Activated CD4-positive, alpha-beta T cell treated with anti-CD3 and anti-CD28 coated beads for 48 hours (primary cell): Measurements from ENCODE around the gene TTC32.
A peak's percentile ranks its signal among the peaks of the same experiment; 100 is the strongest.
"Not testable (repeated sequence)": the region's sequence is repeated elsewhere in the genome, so short reads cannot be mapped to it uniquely, and the experiment has no call there.

Experiments
- DNase-seq: peaks from one replicate; pipeline ENCODE4 v3.0.0-alpha.2; 2020

Gene TTC32

DNA sequence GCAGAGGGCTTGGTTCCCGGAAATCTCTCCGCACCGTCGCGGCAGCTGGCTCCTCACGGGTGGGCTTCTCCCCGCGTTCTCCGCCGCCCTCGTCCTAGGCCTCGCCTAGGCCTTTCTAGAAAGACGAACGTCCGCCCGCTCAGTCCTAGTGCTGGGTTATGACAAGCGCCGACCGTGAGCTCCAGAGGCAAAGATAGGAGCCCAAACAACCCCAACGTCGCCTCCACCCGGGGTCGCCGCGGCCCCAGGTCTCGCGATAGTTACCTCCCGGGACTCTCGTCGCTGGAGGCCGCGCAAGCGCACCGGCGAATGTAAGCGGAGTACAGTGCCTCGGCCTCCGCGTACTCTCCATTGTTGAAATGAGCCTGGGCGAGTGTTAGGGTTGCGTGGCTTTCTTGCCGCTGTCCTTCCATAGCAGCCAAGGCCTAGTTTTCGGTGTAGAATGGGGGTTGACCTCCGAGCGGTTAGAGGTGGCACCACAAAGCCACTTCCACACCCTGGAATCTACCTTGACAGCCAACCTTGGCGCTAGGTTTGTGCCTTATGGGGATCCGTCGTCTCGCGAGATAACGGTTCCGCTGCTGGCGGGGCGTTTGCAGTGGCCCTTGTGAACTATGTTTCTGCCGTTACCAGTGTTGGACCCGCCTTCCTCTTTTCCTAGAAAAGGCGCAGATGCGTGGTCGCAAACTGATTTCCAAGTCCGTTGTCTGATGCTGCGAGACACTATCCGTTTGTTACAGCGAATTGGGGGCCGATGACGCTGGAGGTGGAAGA is at the start of gene TTC32:
Gene TTC32 (minus strand): TSS at position 542 of the 774 bp plus-strand sequence. CDS start 129 bp downstream, at position 413.
- peak; percentile 93 for DNase-seq

DNA sequence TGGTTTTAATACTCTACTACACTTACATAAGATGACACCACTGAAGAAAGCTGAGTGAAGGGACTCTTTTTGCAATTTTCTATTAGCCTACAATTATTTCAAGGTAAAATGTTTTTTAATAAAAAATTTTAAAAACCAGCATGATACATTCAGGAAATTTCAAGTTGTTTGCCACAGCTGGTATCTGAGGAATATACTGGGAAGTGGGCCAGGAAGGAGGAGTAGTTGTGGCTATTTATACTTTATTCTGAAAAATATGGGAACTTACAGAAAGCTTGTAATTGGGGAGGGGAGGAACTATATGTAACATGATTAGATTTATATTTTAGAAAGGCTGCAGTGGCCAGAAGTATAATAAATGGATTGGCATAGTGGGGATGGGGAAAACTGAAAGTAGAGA is 47.3 kb upstream of the TTC32 start:
- no peak for DNase-seq

DNA sequence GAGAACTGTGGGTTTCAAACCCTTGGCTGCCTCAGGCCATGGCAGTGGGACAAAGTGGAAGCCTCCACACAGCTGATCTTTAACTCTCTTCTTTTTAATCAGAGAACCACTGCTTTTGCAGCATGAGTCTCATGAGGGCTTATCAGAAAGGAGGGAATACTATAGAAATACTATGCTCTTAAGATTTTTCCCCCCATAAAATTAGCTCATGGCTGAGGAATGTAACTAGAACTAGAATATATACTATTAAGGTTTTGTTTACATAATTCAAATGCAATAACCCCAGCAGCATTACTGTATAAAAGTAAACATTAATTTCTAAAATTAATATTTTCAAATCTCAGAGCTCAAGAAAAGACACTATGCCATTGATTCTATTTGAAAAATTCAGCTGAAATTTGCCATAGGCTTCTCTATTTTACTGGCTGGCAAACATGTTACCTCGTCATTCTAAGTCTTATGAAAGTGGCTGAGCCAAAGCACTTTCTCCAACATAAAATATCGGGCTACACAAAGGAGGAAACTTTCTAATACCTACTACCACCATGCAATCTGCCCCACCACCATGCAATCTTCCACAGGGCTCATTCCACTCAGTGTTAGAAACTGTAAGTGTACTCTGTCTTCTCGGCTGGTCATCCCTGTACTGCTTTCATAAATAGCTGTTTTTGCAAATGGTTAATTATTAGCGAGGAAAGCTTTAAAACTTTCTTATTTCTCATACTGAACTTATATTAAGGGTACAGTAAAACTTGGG is 45.6 kb upstream of the TTC32 start:
- no peak for DNase-seq

DNA sequence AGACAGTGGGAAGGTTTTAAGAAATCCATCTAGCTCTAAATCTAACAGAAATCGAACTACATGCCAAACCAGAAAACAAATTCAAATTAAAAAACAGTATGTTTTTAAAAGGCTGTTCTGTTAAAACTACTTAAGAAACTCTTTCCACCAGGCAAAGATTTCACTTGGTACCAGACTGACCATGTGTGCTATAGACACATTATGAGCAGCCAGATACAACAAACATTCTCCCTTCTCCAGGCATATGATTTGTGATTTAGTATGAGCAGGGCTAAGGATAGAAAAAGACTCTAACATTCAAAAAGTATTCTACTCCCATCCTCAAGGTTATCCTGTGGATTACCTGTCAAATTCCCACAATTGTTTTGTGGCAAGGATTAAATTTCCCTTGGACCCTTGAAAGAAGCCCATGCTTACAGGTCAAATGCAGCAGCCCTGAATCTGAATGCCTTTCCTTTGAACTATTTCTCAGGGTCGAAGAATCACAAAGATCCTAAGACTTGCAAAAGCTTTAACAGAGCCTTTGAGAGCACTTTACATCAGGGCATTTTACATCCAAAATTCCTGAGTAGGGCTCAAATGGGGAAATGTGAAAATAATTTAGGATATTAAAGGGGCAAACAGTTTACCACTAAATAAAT is 42.5 kb upstream of the TTC32 start:
- no peak for DNase-seq

DNA sequence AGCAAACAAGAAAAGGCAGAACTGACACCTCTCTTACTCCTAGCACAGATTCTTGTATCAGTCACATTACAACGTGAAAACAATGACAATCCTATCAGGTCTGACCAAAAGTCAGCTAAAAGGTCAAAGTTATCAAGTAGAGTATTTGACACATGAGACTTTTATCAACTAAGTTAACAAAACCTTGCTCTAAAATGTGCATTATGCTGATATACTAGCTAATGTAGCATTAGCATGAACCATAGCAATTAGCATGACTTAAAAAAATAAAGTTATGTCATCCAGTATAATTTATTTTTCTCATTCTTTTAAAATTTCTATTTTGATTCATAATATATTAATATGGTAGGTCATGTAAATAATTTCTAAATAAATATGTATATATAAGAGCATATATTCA is 41.4 kb upstream of the TTC32 start:
- DNase-seq = no peak

DNA sequence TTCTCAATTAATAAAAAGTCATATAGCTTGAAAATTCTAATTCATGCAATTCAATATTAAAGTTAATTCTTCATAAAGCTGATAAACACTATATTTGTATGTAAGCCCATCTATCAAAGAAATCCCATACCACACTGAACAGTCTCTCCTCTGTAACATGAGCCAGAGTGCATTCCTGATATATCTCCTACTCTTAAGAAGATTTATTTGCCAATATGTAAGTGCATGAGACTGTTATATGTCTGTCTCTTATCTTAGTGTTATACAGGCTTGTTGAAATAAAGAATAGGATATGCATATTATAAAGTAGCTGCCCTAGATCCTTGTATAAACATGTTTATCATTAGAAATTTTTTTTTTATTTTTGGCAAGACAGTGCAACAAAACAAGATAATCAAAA is 40.4 kb upstream of the TTC32 start:
- DNase-seq = no peak

DNA sequence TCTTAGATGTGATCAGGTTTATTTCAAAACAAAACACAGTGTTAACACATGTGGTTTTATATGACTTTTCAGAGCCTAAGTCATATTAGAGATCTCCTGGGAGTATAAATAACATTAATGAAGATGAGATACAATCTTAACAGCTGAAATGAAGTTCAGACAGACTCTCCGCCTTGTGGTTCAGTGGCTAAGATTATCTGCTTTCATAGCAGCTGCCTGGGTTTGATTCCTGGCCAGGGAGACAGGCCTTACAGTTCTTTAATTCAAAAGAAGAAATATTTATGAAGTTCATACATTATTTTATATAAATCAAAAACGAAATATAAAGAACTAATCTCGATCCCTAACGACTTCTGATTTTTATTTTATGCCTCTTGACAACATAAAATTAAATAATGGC is 35.2 kb upstream of the TTC32 start:
- DNase-seq = no peak

DNA sequence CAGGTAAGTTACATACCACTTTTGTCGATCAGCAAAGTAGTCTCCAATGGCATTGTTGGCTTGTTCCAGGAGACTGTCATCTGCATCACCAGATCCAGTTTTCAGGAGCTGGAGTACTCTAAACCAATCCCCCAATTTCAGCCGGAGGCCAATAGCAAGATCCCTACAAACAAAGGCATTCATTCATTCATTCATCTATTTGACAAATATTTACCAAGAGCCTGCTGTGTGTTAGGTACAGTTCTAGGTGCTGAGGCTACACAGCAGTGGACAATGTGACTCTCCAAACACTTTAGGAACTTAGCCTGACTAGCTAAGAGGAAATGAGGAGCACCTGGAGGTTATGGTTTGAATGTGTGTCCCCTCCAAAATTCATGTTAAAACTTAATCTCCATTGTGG is 34.4 kb upstream of the TTC32 start:
- no peak for DNase-seq

DNA sequence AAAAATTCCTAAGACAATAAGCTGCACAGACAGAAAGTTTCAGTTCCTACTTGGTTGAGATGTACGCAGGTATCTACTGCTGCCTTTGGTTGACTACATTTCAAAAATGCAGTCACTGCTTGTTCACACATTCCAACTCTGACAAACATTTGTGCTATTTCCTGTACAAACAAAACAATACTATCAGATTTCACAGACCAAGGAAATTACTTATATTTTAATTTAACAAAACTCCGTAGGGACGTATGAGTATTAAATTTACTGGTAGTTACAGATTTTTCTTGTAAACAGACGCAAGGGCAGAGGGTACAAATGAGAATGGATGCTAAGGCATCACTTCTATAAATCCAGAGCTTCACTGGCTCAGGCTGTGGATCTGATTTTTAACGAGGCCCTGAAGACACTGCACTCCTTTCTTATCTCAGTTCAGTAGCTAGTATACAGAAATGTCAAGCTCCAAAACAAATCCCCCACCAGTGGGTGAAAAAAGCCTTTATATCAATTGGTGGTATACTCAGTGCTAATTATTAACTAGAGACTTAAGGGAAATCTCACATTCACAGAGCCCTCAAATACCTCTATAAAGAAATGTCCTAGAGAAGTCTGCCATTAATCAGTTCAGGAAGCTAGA is 31.7 kb upstream of the TTC32 start:
- no peak for DNase-seq

DNA sequence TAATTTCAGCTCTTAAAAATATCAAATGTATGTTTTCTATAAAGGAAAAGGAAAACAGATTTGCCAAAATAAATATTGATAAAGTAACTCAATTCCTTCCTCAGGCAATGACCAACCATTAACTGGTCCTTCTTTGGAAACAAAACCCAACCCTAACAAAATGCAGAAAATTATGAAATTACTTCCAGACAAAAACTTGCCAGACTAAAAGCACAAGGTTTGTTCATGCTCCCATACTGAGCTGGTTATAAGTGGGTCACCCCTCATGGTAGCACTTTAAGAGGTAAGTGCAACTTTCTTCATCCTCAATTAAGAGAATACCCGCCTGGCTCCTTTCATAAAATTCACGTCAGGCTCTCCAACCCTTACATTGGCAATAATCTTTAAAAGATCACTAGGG is 31.1 kb upstream of the TTC32 start:
- DNase-seq = no peak

DNA sequence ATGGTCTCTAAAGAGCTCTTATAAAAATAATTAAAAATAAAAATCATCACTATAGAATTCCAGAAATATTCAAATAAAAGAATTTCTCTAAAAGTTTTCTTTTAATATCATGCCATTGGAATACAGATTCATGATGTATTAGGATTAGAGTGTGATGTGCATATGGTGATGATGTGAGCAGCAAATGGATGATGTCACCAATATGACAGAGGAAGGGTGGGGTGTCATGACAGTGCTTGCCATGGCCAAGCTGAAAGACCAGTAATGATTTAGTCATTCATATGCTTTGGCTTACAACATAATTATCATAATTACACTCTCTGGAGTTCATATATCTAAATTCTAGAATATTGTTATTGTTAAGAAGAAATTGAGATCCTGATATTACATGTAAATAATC is 27.4 kb upstream of the TTC32 start:
- DNase-seq = no peak

DNA sequence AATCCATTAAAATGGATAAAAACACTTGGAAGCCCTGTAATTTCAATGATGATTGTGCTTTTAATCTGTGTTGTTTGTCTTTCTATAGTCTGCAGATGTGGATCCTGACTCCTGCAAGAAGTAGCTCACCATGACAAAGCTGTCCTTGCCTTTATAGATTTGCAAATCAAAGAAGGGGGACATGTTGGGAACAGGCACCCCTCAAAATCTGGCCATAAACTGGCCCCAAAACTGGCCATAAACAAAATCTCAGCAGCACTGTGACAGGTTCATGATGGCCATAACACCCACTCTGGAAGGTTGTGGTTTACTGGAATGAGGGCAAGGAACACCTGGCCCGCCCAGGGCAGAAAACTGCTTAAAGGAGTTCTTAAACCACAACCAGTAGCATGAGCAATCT is 26.0 kb upstream of the TTC32 start:
- DNase-seq = not testable (repeated sequence)

DNA sequence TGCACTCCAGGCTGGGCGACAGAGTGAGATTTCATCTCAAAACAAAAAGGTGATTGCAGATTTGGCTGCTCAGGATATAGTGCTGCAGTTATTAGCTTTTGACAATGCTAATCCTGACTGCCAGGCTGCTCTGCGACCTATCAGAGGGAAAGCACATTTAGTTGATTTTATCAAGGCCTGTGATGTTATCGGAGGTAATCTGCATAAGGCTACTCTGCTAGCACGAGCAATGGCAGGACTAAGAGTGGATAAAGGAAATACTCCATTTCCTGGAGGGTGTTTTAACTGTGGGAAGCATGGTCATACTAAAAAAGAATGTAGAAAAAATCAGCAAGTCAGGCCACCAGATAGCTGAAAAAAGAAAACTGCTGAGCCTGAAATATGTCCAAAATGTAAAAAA is 22.7 kb upstream of the TTC32 start:
- not testable (repeated sequence) for DNase-seq

DNA sequence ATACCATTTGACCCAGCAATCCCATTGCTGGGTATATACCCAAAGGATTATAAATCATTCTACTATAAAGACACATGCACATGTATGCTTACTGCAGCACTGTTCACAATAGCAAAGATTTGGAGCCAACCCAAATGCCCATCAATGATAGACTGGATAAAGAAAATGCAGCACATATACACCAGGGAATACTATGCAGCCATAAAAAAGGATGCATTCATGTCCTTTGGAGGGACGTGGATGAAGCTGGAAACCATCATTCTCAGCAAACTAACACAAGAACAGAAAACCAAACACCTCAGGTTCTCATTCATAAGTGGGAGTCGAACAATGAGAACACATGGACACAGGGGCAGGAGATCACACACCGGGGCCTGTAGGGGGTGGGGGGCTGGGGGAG is 20.4 kb upstream of the TTC32 start:
- not testable (repeated sequence) for DNase-seq

DNA sequence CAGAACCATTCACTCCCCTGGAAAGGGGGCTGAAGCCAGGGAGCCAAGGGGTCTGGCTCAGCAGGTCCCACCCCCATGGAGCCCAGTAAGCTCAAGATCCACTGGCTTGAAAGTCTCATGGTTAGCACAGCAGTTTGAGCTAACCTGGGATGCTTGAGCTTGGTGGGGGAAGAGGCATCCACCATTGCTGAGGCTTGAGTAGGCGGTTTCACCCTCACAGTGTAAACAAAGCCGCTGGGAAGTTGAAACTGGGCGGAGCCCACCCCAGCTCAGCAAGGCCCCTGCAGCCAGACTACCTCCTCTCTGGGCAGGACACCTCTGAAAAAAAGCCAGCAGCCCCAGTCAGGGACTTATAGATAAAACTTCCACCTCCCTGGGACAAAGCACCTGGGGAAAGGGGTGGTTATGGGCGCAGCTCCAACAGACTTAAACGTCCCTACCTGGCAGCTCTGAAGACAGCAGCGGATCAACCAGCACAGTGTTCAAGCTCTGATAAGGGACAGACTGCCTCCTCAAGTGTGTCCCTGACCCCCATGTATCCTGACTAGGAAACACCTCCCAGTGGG is 14.7 kb upstream of the TTC32 start:
- no peak for DNase-seq

DNA sequence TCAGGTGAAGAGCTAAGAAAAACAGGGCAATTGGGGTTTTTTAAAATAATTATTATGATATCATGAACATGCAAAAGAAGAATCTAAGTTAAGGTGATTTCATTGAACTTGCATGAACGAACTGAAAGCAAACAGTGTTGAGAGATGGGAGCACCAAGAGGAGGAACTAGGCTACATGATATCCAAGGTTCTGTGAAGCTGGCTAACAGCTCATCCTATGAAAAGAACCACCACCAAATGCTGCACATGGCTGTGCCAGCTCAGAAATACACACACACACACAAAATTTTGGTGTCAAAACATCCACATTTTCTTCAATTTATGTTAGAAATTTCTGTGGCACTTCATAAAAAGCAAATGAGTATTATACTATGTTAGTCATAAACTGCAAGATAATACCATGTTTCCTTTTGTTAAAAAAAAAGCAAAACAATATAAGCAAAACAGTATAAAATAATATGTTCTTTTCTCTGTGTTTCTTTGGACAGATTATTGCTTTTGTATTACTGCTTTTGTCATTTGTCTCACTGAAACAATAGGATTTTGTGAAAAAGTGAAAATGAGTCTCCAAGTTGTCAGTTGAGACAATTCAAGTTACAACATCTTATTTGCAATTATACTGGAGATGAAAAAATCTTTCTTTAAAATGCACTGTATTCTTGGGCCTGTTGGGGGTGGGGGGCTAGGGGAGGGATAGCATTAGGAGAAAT is 12.6 kb upstream of the TTC32 start:
- DNase-seq = no peak

DNA sequence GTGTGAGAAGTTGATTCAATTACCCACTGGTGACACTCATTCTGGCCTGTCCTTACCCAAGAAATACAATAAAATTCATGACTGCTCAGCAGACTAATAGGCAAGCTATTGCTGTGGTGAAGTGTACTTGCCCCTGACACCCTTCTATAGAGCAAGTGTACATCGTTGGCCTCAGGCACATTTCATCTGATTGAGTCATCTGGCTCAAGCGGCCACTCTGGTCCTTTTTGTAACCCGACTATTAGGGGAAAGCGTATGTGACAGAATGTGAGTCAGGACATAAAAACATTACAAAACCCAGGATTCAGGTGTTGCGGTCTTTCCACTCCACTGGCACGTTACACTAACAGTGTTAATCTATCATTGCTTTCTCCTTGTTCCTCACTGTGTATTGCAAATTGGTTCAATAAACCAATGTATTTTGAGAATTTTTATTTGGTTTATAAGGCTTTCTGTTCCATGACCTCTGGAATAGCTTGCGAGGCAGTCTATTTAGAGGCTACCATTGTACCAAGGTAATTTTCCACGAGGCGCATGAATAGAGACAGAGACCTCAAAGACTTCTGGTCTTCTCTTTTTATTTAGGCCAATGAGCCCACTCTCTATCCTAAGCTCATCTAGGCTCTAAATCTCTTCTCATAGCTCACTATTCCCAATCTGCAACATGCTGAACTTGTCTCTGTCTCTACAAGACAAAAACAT is 10.2 kb upstream of the TTC32 start:
- DNase-seq = no peak

DNA sequence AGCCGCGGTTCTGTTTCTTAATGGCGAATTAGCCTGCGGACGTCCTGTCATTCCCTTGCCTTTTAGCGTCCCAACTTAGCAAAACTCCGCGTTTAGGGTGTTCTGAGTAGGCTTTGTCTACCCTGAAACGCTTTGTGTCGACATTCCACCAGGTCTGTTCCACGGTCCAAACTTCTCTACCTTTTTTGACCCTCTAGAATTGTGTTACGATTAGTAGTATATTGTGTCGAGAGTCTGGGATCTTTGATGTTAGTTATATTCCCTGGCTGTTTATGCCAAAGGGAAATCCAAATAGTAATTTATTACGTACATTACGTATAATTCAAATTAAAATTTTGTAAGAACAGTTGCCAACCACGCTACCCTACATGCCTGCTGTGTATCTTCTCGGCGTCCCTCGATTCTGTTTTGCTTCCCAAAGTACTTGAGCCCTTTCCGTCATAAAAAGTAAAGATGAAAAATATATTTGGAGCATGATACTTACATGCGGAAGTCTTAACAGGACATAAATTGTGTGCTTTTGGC is 495 bp upstream of the TTC32 start:
- no peak for DNase-seq

DNA sequence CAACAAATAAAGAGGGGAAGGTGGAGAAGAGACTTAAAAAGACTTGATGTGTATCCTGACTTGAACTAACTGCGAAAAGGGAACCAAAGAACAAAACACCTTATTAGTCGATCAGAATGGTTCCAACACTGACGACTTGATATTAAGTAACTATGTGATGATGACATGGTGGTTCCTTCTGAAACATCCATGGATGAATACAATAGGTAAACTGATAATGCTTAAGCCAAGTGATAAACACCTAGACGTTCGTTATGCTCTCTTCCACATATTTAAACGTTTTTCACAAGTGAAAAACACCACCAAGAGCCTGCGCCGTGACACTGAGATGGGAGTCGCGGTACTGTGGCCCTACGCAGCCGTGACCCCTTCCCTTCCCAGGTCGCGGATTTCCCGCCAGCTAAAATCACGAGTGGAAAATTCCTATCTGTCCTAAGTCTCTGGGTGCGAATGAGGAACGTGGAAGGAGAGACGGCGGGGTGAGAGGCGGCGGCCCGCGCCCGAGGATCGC is 797 bp downstream of the TTC32 start:
- no peak for DNase-seq

DNA sequence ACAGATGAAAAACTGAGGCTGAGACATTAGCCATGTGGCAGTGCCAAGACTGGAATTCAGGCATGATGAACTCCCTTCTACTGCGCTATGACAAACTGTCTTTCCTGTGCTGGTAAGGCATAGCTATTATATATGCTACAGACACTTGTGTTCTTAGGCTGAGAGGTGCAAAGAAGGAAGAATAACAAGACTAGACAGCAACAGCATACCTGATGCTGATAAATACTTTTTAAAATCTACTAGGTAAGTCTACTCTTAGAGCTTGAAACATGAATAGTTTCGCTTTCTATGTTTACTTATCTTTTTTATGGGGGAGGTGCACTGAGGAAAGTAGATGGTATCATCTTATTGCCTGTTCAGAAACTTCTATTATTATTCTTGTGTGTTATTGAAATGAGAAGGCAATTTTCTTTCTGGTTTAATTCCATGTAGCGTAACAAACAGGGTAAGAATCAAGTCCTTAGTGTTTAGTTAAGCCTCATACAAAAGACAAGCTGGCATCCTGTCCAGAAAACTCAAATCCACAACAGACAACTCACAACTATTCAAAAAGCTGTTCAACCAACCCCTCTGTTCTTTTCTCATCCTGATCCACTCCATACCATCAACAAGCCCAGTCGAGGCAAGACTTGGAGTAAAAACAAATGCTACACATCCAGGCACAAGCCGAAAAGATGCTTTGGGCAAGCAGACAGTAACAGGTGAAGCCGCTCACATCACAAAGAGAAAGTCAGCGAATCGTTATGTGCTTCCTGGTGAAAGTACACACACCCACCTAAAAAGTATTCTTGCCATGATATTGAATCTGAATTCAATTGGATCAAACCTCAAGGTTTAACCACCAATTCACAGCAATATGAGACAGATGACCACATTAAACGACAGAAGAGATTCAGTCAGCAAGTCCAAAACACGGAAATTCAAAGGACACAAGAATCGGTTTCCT is 1.5 kb downstream of the TTC32 start:
- DNase-seq = peak; percentile 22
